Panc1 (cell line): ENCODE data around the gene CACNA1B. TPM values are rescaled to one million over a fixed set of nuclear protein-coding genes. Genes with fewer than 3 reads are reported as not detected.

ENCODE experiments used
- ATAC-seq: fragments of 200-7000 bp; cut with Tn5 transposase; 2 replicates; pipeline ENCODE4 v1.9.1; 2020; ENCODE audit warnings: mild to moderate bottlenecking, moderate library complexity
- BruUV-seq: library from RNA; stranded (reverse); fragments of 400-500 nt; replicated peaks from 2 replicates; lab custom pipeline; 2021; lab: Mats Ljungman, UMichigan
- CTCF ChIA-PET: fragments of 300-600 bp; sonication (Branson Sonifier 250); formaldehyde crosslinking; loops from one replicate; lab custom pipeline; 2022; ENCODE audit warnings: antibody characterized with exemption; lab: Charles Lee
- POLR2A ChIA-PET: fragments of 300-600 bp; sonication (Branson Sonifier 250); formaldehyde crosslinking; loops from one replicate; lab custom pipeline; 2022; ENCODE audit warnings: antibody characterized with exemption; lab: Charles Lee
- DNase-seq: peaks from one replicate; pipeline ENCODE4 v3.0.0-alpha.2; 2010; ENCODE audit warnings: low read depth, low spot score
- H3K27ac ChIP-seq: 2 replicates; pipeline ENCODE4 v1.5.1; 2011; ENCODE audit warnings: mild to moderate bottlenecking, low read length, inconsistent platforms
- H3K27me3 ChIP-seq: fragments of 200-500 bp; sonication (Bioruptor generic); 2 replicates; pipeline ENCODE4 v1.6.0; 2014; ENCODE audit warnings: low read length, inconsistent platforms; ENCODE audit not compliant: control insufficient read depth, insufficient read depth
- H3K36me3 ChIP-seq: fragments of 200-500 bp; sonication (Bioruptor generic); 2 replicates; pipeline ENCODE4 v1.5.1; 2014; ENCODE audit warnings: inconsistent platforms, mild to moderate bottlenecking, low read length, moderate library complexity; ENCODE audit not compliant: control insufficient read depth, insufficient read depth
- H3K4me1 ChIP-seq: 2 replicates; pipeline ENCODE4 v1.5.1; 2011; ENCODE audit warnings: inconsistent platforms, mild to moderate bottlenecking, low read length, moderate library complexity; ENCODE audit not compliant: control insufficient read depth, insufficient read depth
- H3K4me3 ChIP-seq, 2 experiments: 2 replicates each; pipeline ENCODE4 v1.5.1; 2011 to 2012; ENCODE audit warnings: low read depth in 2 of 2, low read length in 2 of 2, mild to moderate bottlenecking in 2 of 2, inconsistent platforms in 1 of 2, moderate library complexity in 1 of 2
- H3K9me3 ChIP-seq: fragments of 200-500 bp; sonication (Bioruptor generic); 2 replicates; pipeline ENCODE4 v1.5.1; 2014; ENCODE audit warnings: low read depth, mild to moderate bottlenecking, inconsistent platforms, low read length, moderate library complexity; ENCODE audit not compliant: control insufficient read depth, insufficient read depth
- POLR2AphosphoS5 ChIP-seq: IDR thresholded peaks from 2 replicates; pipeline ENCODE4 v1.6.1; 2012; ENCODE audit warnings: mild to moderate bottlenecking, low read depth, low read length, moderate library complexity
- REST ChIP-seq, 2 experiments: IDR thresholded peaks; 2 replicates each; pipeline ENCODE4 v1.6.1; 2011 to 2012; ENCODE audit warnings: low read depth in 2 of 2, control low read depth in 1 of 2, low read length in 1 of 2, mild to moderate bottlenecking in 1 of 2, moderate library complexity in 1 of 2; ENCODE audit not compliant: insufficient read depth in 1 of 2
- SIN3A ChIP-seq: IDR thresholded peaks from 2 replicates; pipeline ENCODE4 v1.6.1; 2012; ENCODE audit warnings: low read depth, mild to moderate bottlenecking, low read length, moderate library complexity, borderline replicate concordance; ENCODE audit not compliant: insufficient read depth
- TCF7L2 ChIP-seq: IDR thresholded peaks from 2 replicates; pipeline ENCODE4 v1.6.1; 2011; ENCODE audit warnings: mild to moderate bottlenecking, low read depth, low read length, inconsistent platforms
- in situ Hi-C: cut with HindIII; loops from 2 replicates; pipeline ENCODE4 v1.10.0; 2016; ENCODE audit warnings: low sequenced_read_pairs, low pct_unique_long_range_greater_than_20kb
- intact Hi-C: fragments of 100-400 bp; cut with micrococcal nuclease; formaldehyde crosslinking; loops from one replicate; pipeline ENCODE4 v1.10.0; 2022; ENCODE audit not compliant: unreplicated experiment
- total RNA-seq: library from RNA; stranded (reverse); gene quantifications from one replicate; pipeline ENCODE4 v1.2.1, GENCODE V29; 2021; ENCODE audit not compliant: unreplicated experiment
- TF ChIP-seq, protein P1 (sequence below): fragments of 450-650 bp; IDR thresholded peaks from 2 replicates; pipeline ENCODE4 v1.5.1; 2017; ENCODE audit warnings: mild to moderate bottlenecking

Gene CACNA1B
- total RNA-seq, 1 experiment from 2014 or later, result 0.49 TPM

DNA sequence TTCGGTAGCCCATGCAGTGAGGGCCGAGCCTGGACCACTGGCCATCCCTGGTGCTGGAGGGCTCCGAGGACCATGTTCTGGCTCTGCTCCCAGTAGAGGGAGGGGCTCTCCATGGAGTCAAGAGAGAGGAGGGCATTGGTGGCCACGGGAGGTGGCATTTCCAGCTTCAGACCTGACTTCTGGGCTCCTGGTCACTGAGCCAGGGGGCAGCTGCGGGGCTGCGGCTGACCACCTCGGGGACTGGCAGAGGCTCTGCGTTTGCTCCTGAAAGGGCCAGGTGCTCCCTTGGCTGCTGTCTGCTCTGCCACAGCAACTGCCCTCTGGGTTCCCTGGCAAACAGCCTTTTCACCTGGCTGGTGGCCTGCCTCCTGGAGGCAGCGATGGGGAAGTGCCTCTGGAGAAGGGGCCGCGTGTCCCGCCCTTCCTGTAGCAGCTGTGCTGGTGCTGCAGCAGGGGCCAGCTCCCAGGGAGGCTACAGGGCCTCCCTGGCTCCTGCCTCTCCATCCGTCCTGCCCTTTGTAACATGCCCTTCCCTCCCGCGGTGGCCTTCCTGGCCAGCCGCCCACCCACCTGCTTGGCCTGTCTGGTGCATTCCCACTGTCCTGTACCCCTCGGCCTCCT, 144.6 kb downstream of the CACNA1B start:
- no peaks in the 10 kb centered on the region for H3K9me3 ChIP-seq
- no peaks in the 10 kb centered on the region for H3K4me1 ChIP-seq
- in situ Hi-C loops (no loop called here), intact Hi-C loops (no loop called here)
- ChIA-PET POLR2A (no interaction called here), CTCF (no interaction called here)
- TF ChIP-seq, protein P1, sequence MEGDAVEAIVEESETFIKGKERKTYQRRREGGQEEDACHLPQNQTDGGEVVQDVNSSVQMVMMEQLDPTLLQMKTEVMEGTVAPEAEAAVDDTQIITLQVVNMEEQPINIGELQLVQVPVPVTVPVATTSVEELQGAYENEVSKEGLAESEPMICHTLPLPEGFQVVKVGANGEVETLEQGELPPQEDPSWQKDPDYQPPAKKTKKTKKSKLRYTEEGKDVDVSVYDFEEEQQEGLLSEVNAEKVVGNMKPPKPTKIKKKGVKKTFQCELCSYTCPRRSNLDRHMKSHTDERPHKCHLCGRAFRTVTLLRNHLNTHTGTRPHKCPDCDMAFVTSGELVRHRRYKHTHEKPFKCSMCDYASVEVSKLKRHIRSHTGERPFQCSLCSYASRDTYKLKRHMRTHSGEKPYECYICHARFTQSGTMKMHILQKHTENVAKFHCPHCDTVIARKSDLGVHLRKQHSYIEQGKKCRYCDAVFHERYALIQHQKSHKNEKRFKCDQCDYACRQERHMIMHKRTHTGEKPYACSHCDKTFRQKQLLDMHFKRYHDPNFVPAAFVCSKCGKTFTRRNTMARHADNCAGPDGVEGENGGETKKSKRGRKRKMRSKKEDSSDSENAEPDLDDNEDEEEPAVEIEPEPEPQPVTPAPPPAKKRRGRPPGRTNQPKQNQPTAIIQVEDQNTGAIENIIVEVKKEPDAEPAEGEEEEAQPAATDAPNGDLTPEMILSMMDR, result peak; percentile 78
- TF ChIP-seq TCF7L2, result no peak
- no peaks in the 10 kb centered on the region for H3K36me3 ChIP-seq
- H3K4me3 ChIP-seq, result peak overlapping the region; percentile 6 to 31; a peak in 1 of 4 replicates
- no peaks in the 10 kb centered on the region for H3K27me3 ChIP-seq
- BruUV-seq, result no TSS peak
- ATAC-seq (peak; percentile 85), DNase-seq (no peak)
- no peak overlapping the region for H3K27ac ChIP-seq

- DNase-seq, result no peak
- H3K4me1 ChIP-seq, result no peaks in the 10 kb centered on the region
- in situ Hi-C loops (no loop called here), intact Hi-C loops (no loop called here)
- no peaks in the 10 kb centered on the region for H3K36me3 ChIP-seq
- H3K9me3 ChIP-seq, result no peaks in the 10 kb centered on the region
- H3K27ac ChIP-seq, result no peak overlapping the region
- CTCF ChIA-PET, result no interaction called here
- peak; percentile 65 for ATAC-seq
- POLR2A ChIA-PET, result no interaction called here
- peak overlapping the region; percentile 6 to 31; a peak in 2 of 4 replicates for H3K4me3 ChIP-seq
- BruUV-seq, result no TSS peak
- H3K27me3 ChIP-seq, result no peaks in the 10 kb centered on the region
- TF ChIP-seq REST (IDR thresholded peaks at IDR 0.05; ENCODE audit: insufficient read depth in 1 of 2, low read depth in 2 of 2, low read length in 1 of 2) (no peak), TCF7L2 (no peak), POLR2AphosphoS5 (no peak), SIN3A (no peak)
- TF ChIP-seq, protein P1, result no peak
These were observed 145.3 kb downstream of the CACNA1B start for GRCh38 chr9:138022756-138023393.
